Neural cell (in vitro differentiated cells): ENCODE measurements around the gene DENND2A.
A peak's percentile ranks its signal among the peaks of the same experiment; 100 is the strongest.

Experiments used
- RAD21 ChIP-seq: fragments of 450-650 bp; conservative IDR thresholded peaks from 2 replicates; pipeline ENCODE4 v1.6.1; 2014; ENCODE audit warnings: antibody characterized with exemption, mild to moderate bottlenecking, moderate library complexity
- SMC3 ChIP-seq: fragments of 450-650 bp; conservative IDR thresholded peaks from 2 replicates; pipeline ENCODE4 v1.6.1; 2014; ENCODE audit warnings: antibody characterized with exemption, mild to moderate bottlenecking, moderate library complexity; ENCODE audit not compliant: poor library complexity
- TF ChIP-seq, protein P1 (sequence below): fragments of 450-650 bp; IDR thresholded peaks from 2 replicates; pipeline ENCODE4 v1.5.1; 2014; ENCODE audit warnings: antibody characterized with exemption, mild to moderate bottlenecking, moderate library complexity; ENCODE audit not compliant: poor library complexity, severe bottlenecking

DNA sequence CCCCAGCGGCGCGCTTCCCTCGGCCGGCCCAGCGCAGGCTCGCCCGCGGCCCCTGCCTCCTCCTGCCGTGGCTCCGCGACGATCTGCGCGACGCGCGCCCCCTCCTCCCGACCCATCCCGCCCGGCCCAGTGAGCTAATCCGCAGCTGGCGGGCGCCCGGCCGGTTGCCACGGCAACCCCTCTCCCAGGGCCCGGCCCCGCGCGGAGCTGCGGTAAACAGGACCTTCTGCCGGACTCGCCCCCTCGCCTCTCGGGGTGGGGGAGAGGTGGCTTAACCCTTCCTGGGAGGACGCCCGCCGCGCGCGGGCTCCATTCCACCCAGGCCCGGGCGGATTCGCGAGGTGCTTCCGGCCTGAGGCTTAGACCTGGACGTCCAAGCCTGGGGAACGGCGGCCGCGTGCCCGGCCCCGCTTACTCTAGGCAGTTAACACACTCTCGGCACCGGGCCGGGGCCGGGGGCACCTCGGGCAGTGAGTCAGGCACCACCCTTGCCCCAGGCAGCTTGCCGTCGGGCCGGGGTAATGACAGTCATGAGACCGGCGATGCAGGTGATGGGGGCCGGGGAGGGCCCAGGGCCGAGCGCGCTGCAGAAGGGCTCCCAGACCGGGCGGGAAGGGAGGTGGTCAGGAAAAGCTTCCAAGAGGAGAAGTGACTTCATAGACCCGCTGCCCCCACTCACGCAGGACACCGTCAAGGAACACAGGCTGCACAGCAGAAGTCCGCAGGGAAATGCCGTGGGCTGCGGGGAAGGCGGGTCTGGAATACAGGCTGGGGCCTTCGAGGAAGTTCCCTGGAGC lies at the start of gene DENND2A:
- TF ChIP-seq, protein P1, sequence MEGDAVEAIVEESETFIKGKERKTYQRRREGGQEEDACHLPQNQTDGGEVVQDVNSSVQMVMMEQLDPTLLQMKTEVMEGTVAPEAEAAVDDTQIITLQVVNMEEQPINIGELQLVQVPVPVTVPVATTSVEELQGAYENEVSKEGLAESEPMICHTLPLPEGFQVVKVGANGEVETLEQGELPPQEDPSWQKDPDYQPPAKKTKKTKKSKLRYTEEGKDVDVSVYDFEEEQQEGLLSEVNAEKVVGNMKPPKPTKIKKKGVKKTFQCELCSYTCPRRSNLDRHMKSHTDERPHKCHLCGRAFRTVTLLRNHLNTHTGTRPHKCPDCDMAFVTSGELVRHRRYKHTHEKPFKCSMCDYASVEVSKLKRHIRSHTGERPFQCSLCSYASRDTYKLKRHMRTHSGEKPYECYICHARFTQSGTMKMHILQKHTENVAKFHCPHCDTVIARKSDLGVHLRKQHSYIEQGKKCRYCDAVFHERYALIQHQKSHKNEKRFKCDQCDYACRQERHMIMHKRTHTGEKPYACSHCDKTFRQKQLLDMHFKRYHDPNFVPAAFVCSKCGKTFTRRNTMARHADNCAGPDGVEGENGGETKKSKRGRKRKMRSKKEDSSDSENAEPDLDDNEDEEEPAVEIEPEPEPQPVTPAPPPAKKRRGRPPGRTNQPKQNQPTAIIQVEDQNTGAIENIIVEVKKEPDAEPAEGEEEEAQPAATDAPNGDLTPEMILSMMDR = no peak
- TF ChIP-seq RAD21 = peak; percentile 22
- peak; percentile 29 for TF ChIP-seq SMC3
